Sigmoid colon (tissue), 7 donors: ENCODE data around the gene REC114. TPM values are rescaled to one million over a fixed set of nuclear protein-coding genes. Genes with fewer than 3 reads are reported as not detected.

Experiments
- DNase-seq: peaks from one replicate; pipeline ENCODE4 v3.0.0-alpha.2; 2019
- H3K27ac ChIP-seq, 4 donors: fragments of 200-600 bp; sonication (generic); one replicate each; pipeline ENCODE4 v1.5.1; 2016 to 2019; ENCODE audit warnings: mild to moderate bottlenecking in 1 of 4
- H3K27me3 ChIP-seq, 3 donors: fragments of 200-600 bp; sonication (generic); one replicate each; pipeline ENCODE4 v1.5.1; 2019; ENCODE audit warnings: mild to moderate bottlenecking in 1 of 3
- H3K36me3 ChIP-seq, 4 donors: fragments of 200-600 bp; sonication (generic); one replicate each; pipeline ENCODE4 v1.5.1; 2016 to 2019
- H3K4me1 ChIP-seq, 4 donors: fragments of 200-600 bp; sonication (generic); one replicate each; pipeline ENCODE4 v1.5.1; 2017 to 2019
- H3K4me3 ChIP-seq, 4 donors: fragments of 200-600 bp; sonication (generic); one replicate each; pipeline ENCODE4 v1.5.1; 2017 to 2019; ENCODE audit warnings: mild to moderate bottlenecking in 2 of 4, moderate library complexity in 1 of 4
- H3K9me3 ChIP-seq, 4 donors: fragments of 200-600 bp in 3 of 4; sonication (generic) in 3 of 4; one replicate each; pipeline versions ENCODE4 v1.5.1 to v1.6.1; 2013 to 2019
- EP300 ChIP-seq, 4 donors: sonication (generic); formaldehyde crosslinking; IDR thresholded peaks; one replicate each; pipeline ENCODE4 v1.6.1; 2017; ENCODE audit warnings: antibody characterized with exemption in 4 of 4
- POLR2A ChIP-seq, 2 donors: fragments of 450-650 bp; IDR thresholded peaks; one replicate each; pipeline ENCODE4 v1.6.1; 2016; ENCODE audit warnings: antibody characterized with exemption in 2 of 2, mild to moderate bottlenecking in 2 of 2, moderate library complexity in 2 of 2
- POLR2AphosphoS5 ChIP-seq, 4 donors: sonication (generic); formaldehyde crosslinking; IDR thresholded peaks; one replicate each; pipeline ENCODE4 v1.6.1; 2017; ENCODE audit warnings: antibody characterized with exemption in 4 of 4
- WGBS, 2 donors: extraction: QIAGEN DNeasy Blood & Tissue Kit; methylation state at CpG; one replicate each; pipeline ENCODE4 v1.1.7; 2013; 5-methylcytosine and 5-hydroxymethylcytosine counted together
- intact Hi-C: fragments of 100-400 bp; cut with DNase I; formaldehyde crosslinking; loops from one replicate; pipeline ENCODE4 v1.15.1; 2023
- polyA plus RNA-seq, 3 donors: library from polyadenylated mRNA; stranded (reverse); fragments of 200-250 nt; gene quantifications; one replicate each; pipeline ENCODE4 v1.2.3, GENCODE V29; 2013
- total RNA-seq, 4 donors: library from RNA; depleted of rRNA; stranded (reverse); fragments of >200 nt; gene quantifications; one replicate each; pipeline ENCODE4 v1.1.0, GENCODE V29; 2016
- TF ChIP-seq, protein P1 (sequence below), 4 experiments: fragments of 450-650 bp in 3 of 4; fragments of 200-600 bp in 1 of 4; IDR thresholded peaks; one replicate each; pipeline ENCODE4 v1.5.1; 2016 to 2019; ENCODE audit warnings: antibody characterized with exemption in 4 of 4, mild to moderate bottlenecking in 3 of 4, moderate library complexity in 2 of 4
- donor health status: healthy with polysubstance abuse.
- donor health status: Bipolar disorder and iron deficiency.
- donor health status: healthy.

REC114 gene
- total and polyA plus RNA-seq, 7 donors = not detected

DNA sequence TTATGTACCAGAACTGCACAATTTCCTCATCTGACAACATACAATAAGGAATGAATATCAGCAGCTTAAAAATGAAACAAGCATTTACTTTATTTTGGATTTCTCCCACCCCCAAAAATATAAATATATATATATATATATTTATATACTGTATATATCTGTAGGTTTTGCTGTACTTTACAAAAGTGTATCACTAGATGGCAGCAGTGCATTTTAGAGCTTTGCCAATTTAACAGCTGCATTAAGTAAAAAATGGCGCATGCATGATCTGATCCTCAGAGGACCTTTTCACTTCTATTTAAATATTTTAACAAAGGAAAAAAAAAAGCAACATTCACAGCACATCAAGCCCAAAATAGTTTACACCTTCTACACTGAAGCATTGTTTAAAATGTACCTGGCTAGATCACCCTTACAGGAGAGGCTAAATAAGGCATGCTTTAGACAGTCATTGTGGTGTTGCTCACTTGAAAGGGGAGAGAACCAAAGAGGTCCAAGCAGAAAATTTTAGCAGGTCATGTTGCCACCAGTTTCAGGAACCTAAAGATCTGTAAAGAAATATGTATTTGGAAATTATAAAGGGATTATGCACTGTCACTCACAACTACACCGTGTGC, 117.6 kb downstream of the REC114 start:
- Histone ChIP-seq H3K27ac (peak overlapping the region in 1 of 4 donors; percentile 21), H3K4me1 (peaks cover 0 to 20% (median 13%) of the 10 kb centered on the region in 4 donors), H3K36me3 (peaks cover 13 to 88% (median 42%) of the 10 kb centered on the region in 4 donors), H3K27me3 (no peaks in the 10 kb centered on the region), H3K4me3 (no peak overlapping the region), H3K9me3 (no peaks in the 10 kb centered on the region)
- intact Hi-C loops = loop anchor here (2.0 to 5.0 kb wide), 2 partner anchors 76 to 137 kb away; no protein-coding TSS in a partner anchor
- WGBS, 2 donors = 47 to 70% methylated on average over 2 of the region's 2 CpGs
- TF ChIP-seq EP300 (IDR thresholded peaks at IDR 0.05) (no peak), POLR2A (IDR thresholded peaks at IDR 0.05) (no peak), POLR2AphosphoS5 (IDR thresholded peaks at IDR 0.05) (no peak)
- TF ChIP-seq, protein P1, sequence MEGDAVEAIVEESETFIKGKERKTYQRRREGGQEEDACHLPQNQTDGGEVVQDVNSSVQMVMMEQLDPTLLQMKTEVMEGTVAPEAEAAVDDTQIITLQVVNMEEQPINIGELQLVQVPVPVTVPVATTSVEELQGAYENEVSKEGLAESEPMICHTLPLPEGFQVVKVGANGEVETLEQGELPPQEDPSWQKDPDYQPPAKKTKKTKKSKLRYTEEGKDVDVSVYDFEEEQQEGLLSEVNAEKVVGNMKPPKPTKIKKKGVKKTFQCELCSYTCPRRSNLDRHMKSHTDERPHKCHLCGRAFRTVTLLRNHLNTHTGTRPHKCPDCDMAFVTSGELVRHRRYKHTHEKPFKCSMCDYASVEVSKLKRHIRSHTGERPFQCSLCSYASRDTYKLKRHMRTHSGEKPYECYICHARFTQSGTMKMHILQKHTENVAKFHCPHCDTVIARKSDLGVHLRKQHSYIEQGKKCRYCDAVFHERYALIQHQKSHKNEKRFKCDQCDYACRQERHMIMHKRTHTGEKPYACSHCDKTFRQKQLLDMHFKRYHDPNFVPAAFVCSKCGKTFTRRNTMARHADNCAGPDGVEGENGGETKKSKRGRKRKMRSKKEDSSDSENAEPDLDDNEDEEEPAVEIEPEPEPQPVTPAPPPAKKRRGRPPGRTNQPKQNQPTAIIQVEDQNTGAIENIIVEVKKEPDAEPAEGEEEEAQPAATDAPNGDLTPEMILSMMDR (IDR thresholded peaks at IDR 0.05) = peak in 2 of 4 experiments; percentile 23 to 54
- DNase-seq = no peak

DNA sequence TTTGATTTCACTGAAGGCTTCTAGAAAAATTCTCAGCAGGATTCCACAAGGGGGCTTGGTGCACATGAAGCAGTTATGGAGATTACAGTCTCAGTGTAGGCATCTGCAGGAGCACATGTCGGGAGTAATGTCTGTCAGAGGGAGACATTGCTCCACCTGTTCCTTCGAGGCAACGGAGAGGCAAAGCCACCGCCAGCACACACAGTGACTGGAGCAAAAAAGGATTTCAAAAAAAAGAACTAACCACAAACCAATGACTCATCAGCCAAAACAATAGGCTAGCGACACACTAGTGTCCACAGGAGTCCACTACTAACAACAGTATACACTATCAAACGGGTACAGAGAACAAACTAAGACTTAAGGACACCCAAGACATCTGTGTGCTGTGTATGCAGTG, 121.3 kb downstream of the REC114 start:
- TF ChIP-seq, protein P1 (IDR thresholded peaks at IDR 0.05) = no peak
- TF ChIP-seq EP300 (IDR thresholded peaks at IDR 0.05) (no peak), POLR2AphosphoS5 (IDR thresholded peaks at IDR 0.05) (peak in 1 of 4 donors; percentile 4)
- Histone ChIP-seq H3K36me3 (peaks cover 17 to 80% (median 40%) of the 10 kb centered on the region in 4 donors), H3K4me1 (peaks cover 0 to 33% (median 15%) of the 10 kb centered on the region in 4 donors), H3K4me3 (no peak overlapping the region), H3K27ac (peak overlapping the region in 3 of 4 donors; percentile 24 to 41 (median 36)), H3K27me3 (no peaks in the 10 kb centered on the region), H3K9me3 (no peaks in the 10 kb centered on the region)
- DNase-seq = no peak
- intact Hi-C loops = loop anchor here (5.0 kb wide), 1 partner anchor 133 kb away; no protein-coding TSS in a partner anchor
- WGBS, 2 donors = 47 to 72% methylated on average over 6 of the region's 6 CpGs

DNA sequence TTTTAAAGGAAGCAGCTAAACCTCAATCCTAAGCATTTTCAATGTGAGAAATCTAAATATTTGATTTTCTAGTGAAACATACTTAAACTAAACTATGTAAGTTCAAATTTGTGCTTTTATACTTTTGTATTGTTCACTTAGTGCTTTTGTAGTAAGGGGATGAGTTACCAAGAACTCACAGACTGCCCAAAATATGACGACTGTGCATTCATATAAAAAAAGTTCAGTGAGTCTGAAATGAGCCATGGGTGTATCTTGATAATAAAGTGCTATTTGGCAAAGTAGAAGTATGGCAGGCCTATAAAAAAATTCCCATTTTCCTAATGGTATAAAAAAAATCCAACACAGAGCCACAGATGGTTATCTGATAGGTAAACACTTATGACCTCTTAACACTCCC, 124.1 kb downstream of the REC114 start:
- Histone ChIP-seq H3K36me3 (peaks cover 33 to 81% (median 52%) of the 10 kb centered on the region in 4 donors), H3K9me3 (no peaks in the 10 kb centered on the region), H3K4me3 (no peak overlapping the region), H3K4me1 (peaks cover 0 to 33% (median 15%) of the 10 kb centered on the region in 4 donors), H3K27me3 (no peaks in the 10 kb centered on the region), H3K27ac (no peak overlapping the region)
- intact Hi-C loops = no loop called here
- DNase-seq = no peak
- WGBS, 2 donors = 61 to 86% methylated on average over 1 of the region's 1 CpG
- no peak for TF ChIP-seq POLR2A (IDR thresholded peaks at IDR 0.05)
- TF ChIP-seq POLR2AphosphoS5 (IDR thresholded peaks at IDR 0.05) = no peak
- TF ChIP-seq EP300 (IDR thresholded peaks at IDR 0.05) = no peak
- TF ChIP-seq, protein P1 (IDR thresholded peaks at IDR 0.05) = no peak

DNA sequence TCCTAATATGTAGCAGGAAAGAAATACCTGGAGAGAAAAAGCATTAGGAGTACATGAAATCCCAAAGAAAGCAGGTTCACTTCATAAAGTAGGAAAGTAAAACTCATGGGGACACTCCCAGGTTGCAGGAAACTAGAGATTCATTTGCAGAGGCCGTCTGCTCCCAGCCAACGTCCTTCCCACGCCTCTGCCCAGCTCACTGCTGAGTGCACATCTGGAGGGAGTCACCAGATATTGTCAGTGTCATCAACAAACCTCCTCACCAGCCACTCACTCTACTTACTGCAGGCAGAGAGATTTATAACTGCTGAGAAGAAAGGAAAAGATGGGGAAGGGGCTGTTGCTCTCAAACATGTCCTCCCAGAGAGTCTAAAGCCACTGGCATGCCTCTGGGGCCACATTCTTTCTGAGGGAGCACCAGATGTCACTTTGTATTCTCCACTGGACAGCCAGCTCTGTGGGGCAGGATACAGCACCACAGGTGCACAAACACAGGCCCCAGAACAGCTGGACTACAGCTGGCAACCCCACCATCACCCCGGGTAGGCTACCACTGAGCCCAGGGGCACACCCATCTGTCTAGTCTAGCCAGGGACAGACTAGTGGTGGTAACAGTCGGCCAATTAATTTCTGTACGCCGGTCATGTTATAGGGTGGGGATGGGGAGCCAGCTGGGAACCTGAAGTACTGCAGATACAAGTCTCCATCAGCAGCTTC, 125.8 kb downstream of the REC114 start:
- WGBS, 2 donors = 74 to 79% methylated on average over 7 of the region's 7 CpGs
- intact Hi-C loops = no loop called here
- H3K27ac ChIP-seq = no peak overlapping the region

DNA sequence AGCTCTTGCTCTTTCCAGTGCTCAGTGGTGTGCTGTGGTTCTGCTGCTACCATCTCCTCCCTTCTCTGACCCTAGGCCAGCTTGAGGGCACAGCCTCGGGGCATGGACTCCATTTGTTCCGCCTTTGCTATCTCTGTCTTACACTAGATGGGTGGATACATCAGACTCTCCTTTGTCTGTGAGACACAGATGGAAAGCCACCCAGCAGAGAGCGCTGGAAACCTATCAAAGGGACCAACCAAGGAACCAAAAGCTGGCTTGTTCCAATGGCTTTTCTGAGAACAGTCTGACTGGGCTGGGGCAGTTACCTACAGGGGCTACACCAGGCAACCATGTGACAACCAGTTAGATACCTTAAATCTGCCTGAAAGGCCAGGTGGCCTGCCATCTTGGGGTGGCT, 126.4 kb downstream of the REC114 start:
- Histone ChIP-seq H3K27ac (peak overlapping the region in 1 of 4 donors; percentile 8), H3K36me3 (peaks cover 27 to 73% (median 51%) of the 10 kb centered on the region in 4 donors), H3K4me3 (no peak overlapping the region), H3K27me3 (no peaks in the 10 kb centered on the region), H3K4me1 (peaks cover 0 to 38% (median 25%) of the 10 kb centered on the region in 4 donors), H3K9me3 (no peaks in the 10 kb centered on the region)
- WGBS, 2 donors = 93 to 97% methylated on average over 3 of the region's 3 CpGs
- no peak for DNase-seq
- intact Hi-C loops = no loop called here
- TF ChIP-seq EP300 (IDR thresholded peaks at IDR 0.05) = no peak
- TF ChIP-seq, protein P1 (IDR thresholded peaks at IDR 0.05) = no peak

More for the DNA sequence above, 125.8 kb downstream of the REC114 start:
- TF ChIP-seq POLR2AphosphoS5 (IDR thresholded peaks at IDR 0.05) = no peak
- no peaks in the 10 kb centered on the region for H3K9me3 ChIP-seq
- peaks cover 0 to 38% (median 22%) of the 10 kb centered on the region in 4 donors for H3K4me1 ChIP-seq
- no peak overlapping the region for H3K4me3 ChIP-seq
- no peak for DNase-seq
- peaks cover 27 to 76% (median 52%) of the 10 kb centered on the region in 4 donors for H3K36me3 ChIP-seq
- H3K27me3 ChIP-seq = no peaks in the 10 kb centered on the region
